ENCODE data around the gene BCAS3.

BCAS3 gene

DNA sequence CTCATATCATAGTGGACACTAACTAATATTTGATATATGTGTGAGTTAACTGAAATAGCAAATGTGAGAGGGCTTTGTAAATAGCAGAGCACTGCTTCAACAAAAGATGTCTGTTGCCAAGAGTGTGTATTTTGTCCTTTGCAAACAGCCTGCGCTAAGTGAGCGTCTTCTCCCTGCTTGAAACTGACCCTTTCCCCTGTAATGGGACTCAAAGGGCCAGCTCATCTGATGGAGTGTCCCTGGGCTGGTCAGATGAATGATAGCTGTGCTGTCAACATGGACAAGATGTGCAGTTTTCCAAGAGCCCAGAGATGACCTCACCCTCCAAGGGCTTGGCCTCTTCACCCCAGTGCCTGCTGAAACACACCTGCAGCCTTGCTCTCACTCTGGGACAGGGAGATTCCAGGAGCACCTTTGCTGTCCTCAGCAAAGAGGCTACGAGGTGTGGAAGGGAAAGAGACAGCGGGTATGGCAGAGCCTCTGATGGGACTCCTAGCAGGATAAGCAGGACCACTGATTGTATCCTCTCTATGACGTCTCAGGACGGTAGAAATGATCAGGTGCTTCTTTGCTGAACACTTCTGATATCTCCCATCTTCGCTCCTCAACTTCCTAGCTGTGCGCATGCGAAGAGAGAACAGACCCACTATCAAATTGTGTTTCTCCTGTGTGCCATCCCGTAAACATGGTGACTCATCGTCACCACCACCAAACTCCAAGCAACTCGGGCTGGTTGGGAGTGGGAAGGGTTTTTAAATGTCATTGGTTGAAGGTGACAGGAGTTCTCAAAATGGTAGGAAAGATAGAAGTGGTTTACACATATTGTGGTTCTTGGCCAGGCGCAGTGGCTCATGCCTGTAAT is 686.2 kb downstream of the BCAS3 start:
- H3K4me1 Mint-ChIP-seq: no peaks in the 10 kb centered on the region
- DNase-seq (ENCODE audit: low spot score in 2 of 2) (no peak), ATAC-seq (replicated peaks; ENCODE audit: extremely low read depth, poor library complexity, severe bottlenecking) (no peak)
- no peak overlapping the region for H3K4me3 Mint-ChIP-seq
- H3K9me3 Mint-ChIP-seq: no peaks in the 10 kb centered on the region
- H3K27ac Mint-ChIP-seq (ENCODE audit: low read depth): no peak overlapping the region
- H3K36me3 Mint-ChIP-seq (ENCODE audit: insufficient read depth): no peaks in the 10 kb centered on the region
- H3K27me3 Mint-ChIP-seq: no peaks in the 10 kb centered on the region

DNA sequence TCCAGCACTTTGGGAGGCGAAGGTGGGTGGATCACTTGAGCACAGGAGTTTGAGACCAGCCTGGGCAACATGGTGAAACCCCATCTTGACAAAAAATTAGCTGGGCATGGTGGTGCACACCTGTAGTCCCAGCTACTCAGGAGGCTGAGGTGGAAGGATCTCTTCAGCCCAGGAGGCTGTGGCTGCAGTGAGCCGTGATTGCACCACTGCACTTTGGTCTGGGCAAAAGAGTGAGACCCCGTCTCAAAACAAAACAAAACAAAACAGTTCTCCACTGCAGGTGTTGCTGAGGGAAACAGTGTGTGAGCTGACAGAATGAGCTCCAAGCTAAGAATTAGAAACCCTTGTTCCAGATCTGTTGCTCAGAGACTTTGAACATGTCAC is 686.8 kb downstream of the BCAS3 start:
- H3K27ac Mint-ChIP-seq (ENCODE audit: low read depth): no peak overlapping the region
- H3K4me3 Mint-ChIP-seq: no peak overlapping the region
- ATAC-seq (replicated peaks; ENCODE audit: extremely low read depth, poor library complexity, severe bottlenecking) (no peak), DNase-seq (ENCODE audit: low spot score in 2 of 2) (no peak)
- no peaks in the 10 kb centered on the region for H3K4me1 Mint-ChIP-seq
- H3K27me3 Mint-ChIP-seq: no peaks in the 10 kb centered on the region
- H3K36me3 Mint-ChIP-seq (ENCODE audit: insufficient read depth): no peaks in the 10 kb centered on the region
- no peaks in the 10 kb centered on the region for H3K9me3 Mint-ChIP-seq

DNA sequence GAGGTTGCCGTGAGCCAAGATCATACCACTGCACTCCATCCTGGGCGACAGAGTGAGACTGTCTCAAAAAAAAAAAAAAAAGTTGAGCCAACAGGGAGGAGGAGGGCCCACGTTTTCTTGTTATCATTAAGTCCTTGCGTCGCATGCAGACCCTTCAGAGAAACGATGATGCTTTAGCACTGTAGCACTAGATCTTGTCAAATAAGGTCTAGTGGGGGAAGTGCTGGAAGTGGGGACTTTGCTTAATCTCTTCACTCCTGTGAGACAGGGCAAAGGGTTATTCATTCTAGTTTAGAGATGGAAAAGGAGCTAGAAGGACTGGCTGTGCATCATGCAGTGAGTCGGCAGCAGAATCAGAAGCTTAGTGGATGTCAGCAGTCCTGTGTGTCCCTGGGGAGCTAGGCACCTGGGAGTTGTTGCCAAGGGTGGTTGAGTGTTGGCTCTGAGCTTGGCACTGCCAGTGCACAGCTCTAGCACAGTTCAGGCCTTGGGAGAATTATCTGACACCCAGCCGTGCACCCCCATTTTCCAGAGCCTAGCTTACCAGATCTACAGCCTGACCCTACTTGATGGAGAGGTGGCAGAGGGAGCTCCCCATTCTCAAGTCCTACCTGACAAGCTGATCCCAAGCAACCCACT is 688.5 kb downstream of the BCAS3 start:
- no peaks in the 10 kb centered on the region for H3K27me3 Mint-ChIP-seq
- no peaks in the 10 kb centered on the region for H3K36me3 Mint-ChIP-seq (ENCODE audit: insufficient read depth)
- ATAC-seq (replicated peaks; ENCODE audit: extremely low read depth, poor library complexity, severe bottlenecking): no peak
- no peaks in the 10 kb centered on the region for H3K4me1 Mint-ChIP-seq
- no peak overlapping the region for H3K4me3 Mint-ChIP-seq
- no peaks in the 10 kb centered on the region for H3K9me3 Mint-ChIP-seq
- no peak for DNase-seq (ENCODE audit: low spot score in 2 of 2)
- no peak overlapping the region for H3K27ac Mint-ChIP-seq (ENCODE audit: low read depth)

DNA sequence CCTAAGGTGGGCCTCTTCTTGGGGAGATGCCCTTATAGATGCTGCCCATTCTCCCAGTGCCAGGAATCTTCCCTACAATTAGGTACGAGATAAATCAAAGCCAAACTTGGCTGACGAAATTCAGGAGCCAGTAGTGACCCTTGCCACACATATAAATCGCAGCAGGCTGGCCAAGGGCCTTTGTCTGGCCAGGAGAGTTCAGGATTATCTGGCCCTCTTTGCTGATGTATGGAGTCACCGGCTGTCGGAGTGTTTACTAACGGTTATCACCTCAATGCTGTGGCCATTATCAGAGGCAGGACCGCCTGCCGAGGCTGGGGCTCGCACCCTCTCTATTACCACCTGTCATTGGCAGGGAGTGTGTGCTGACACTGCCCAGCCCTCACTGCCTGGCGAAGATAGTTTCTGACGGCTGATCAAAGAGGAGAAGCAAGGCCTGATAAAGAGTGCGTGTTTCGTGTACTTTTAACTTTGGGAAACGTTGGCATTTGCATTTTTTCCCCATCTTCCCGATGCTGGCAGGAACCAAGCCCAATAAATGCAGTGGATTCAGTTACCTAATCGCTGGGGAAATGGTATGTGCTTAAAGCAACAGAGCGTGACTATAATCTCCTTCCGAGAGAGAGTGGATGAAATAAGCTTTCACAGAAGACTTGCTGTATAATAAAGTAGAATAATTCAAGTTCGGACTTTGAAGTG is 689.2 kb downstream of the BCAS3 start:
- H3K4me3 Mint-ChIP-seq: no peak overlapping the region

DNA sequence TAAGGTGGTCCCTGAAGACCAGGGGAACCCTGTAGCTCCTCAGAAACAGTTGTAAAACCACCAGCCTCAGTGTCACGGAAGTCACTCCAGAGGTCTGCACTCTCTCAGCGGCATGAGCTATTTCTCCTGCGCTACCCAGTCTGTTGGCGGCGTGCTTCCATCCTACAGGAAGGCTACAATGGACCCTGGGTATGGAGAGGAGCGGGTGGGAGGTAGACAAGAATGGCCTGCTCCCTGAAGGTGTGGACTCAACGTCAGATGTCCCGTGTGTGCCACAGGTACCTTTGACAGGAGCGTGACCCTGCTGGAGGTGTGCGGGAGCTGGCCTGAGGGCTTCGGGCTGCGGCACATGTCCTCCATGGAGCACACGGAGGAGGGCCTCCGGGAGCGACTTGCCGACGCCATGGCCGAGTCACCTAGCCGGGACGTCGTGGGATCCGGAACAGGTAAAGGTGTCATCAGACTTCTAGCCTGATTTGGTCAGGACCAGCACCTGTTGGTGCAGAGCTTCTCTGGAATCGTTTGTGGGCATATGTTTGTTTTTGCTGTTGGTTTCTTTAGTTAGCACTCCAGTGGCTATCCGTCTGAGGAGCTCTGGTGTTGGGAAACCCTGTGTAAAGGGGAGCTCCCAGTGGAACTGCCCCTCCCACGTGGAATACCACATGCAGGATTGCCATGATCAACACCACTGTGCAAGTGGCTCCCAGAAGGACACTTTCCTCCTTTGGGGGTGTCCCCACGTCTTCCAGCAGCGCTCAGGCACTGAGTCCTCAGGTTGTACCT is 690.6 kb downstream of the BCAS3 start:
- H3K27ac Mint-ChIP-seq (ENCODE audit: low read depth): no peak overlapping the region
- DNase-seq (ENCODE audit: low spot score in 2 of 2): no peak
- no peaks in the 10 kb centered on the region for H3K4me1 Mint-ChIP-seq
- no peaks in the 10 kb centered on the region for H3K27me3 Mint-ChIP-seq
- ATAC-seq (replicated peaks; ENCODE audit: extremely low read depth, poor library complexity, severe bottlenecking): no peak
- H3K9me3 Mint-ChIP-seq: no peaks in the 10 kb centered on the region
- no peak overlapping the region for H3K4me3 Mint-ChIP-seq
- H3K36me3 Mint-ChIP-seq (ENCODE audit: insufficient read depth): no peaks in the 10 kb centered on the region

More for the DNA sequence above, 689.2 kb downstream of the BCAS3 start:
- Mint-ChIP-seq H3K36me3 (ENCODE audit: insufficient read depth) (no peaks in the 10 kb centered on the region), H3K4me1 (no peaks in the 10 kb centered on the region), H3K27ac (ENCODE audit: low read depth) (no peak overlapping the region), H3K9me3 (no peaks in the 10 kb centered on the region), H3K27me3 (no peaks in the 10 kb centered on the region)
- DNase-seq (ENCODE audit: low spot score in 2 of 2): no peak
- no peak for ATAC-seq (replicated peaks; ENCODE audit: extremely low read depth, poor library complexity, severe bottlenecking)

DNA sequence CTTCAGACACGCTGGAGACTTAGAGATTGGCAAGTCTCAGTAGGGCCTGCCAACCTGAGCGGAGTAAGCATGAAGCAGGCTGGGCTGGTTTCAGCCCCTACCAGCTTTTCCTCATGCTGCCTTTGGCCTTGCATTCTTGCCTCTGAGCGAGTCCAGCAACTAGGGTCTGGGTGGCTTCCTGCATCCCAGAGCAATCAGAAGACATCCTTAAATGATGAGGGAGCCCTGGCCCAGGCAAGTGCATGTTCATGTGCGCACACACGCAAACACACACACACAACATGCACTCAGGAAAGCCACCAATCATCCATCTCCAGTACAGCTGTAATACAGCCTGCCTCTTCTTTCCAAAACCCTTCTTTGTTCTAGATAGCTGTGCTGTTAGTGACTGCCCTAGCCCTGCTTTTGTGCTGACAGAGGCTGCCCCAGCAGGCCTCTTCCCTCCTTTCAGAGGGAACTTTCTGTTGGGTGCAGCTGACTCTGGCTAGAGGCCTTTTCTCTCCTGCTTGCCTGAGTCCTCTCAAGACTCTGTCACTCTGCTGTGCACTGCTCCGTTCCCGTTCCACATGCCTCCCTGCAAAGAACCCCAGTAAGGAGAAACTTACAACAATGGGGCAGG is 691.3 kb downstream of the BCAS3 start:
- no peaks in the 10 kb centered on the region for H3K9me3 Mint-ChIP-seq
- H3K27me3 Mint-ChIP-seq: no peaks in the 10 kb centered on the region
- ATAC-seq (replicated peaks; ENCODE audit: extremely low read depth, poor library complexity, severe bottlenecking): no peak
- H3K4me3 Mint-ChIP-seq: no peak overlapping the region
- H3K4me1 Mint-ChIP-seq: no peaks in the 10 kb centered on the region
- H3K27ac Mint-ChIP-seq (ENCODE audit: low read depth): no peak overlapping the region
- H3K36me3 Mint-ChIP-seq (ENCODE audit: insufficient read depth): peaks cover 1% of the 10 kb centered on the region
- no peak for DNase-seq (ENCODE audit: low spot score in 2 of 2)

DNA sequence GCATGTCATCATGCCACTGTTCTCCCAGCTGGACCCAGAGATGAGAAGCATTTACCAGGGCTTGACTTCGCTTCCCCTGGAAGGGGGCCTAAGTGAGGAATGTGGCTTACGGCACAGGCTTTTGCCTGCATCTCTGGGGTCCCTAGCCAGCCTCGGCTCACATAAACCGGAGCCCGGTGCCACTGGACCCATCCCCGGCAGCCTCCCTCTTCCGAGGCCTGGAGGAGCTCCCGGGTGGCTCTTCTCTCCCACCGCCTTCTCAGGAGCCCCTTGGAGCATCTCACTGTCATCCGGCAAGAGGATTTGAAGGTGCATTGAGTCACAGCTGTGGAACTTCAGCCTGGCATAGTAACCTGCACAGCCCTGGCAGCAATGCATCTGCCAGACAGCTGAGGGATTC is 692.1 kb downstream of the BCAS3 start:
- Mint-ChIP-seq H3K36me3 (ENCODE audit: insufficient read depth) (peaks cover 1% of the 10 kb centered on the region), H3K27ac (ENCODE audit: low read depth) (no peak overlapping the region), H3K9me3 (no peaks in the 10 kb centered on the region), H3K27me3 (no peaks in the 10 kb centered on the region), H3K4me3 (no peak overlapping the region), H3K4me1 (no peaks in the 10 kb centered on the region)
- no peak for ATAC-seq (replicated peaks; ENCODE audit: extremely low read depth, poor library complexity, severe bottlenecking)
- no peak for DNase-seq (ENCODE audit: low spot score in 2 of 2)

DNA sequence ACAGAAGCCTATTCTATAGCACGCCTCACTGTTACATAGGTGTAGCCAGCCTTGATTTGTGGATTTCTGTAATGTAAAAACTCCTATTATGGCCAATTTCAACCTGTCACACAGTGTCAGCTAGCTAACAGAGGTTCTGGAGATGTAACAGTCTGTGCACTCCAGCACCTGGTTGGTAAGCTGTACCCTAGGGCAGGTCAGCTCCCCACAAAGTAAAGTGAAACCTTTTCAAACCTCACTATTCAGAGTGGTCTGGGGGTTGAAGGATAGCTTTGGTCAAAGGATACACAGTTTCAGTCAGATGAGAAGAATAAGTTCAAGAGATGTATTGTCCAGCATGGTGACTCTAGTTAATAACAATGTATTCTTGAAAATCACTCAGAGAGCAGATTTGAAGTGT is 693.5 kb downstream of the BCAS3 start:
- H3K27ac Mint-ChIP-seq (ENCODE audit: low read depth): no peak overlapping the region
- peaks cover 1% of the 10 kb centered on the region for H3K36me3 Mint-ChIP-seq (ENCODE audit: insufficient read depth)

DNA sequence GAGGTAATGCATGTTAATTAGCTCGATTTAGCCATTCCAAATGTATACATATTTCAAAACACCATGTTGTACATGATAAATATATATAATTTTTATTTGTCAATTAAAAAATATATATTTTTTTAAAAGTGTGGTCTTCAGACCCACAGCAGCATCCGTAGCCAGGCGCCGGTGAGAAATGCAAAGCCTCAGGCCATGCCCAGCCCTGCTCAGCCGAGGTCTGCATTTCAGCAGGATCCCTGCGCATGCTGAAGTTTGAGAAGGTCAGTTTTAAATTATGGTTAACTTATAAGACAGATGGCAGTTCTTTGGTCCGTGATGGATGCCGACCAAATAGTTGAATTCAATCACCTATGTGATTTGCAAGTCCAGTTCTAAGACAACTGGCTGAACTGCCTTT is 694.0 kb downstream of the BCAS3 start:
- no peaks in the 10 kb centered on the region for H3K4me1 Mint-ChIP-seq
- ATAC-seq (replicated peaks; ENCODE audit: extremely low read depth, poor library complexity, severe bottlenecking): no peak

More for the DNA sequence above, 693.5 kb downstream of the BCAS3 start:
- H3K4me3 Mint-ChIP-seq: no peak overlapping the region
- DNase-seq (ENCODE audit: low spot score in 2 of 2) (no peak), ATAC-seq (replicated peaks; ENCODE audit: extremely low read depth, poor library complexity, severe bottlenecking) (no peak)
- H3K9me3 Mint-ChIP-seq: no peaks in the 10 kb centered on the region
- H3K4me1 Mint-ChIP-seq: no peaks in the 10 kb centered on the region
- H3K27me3 Mint-ChIP-seq: no peaks in the 10 kb centered on the region

DNA sequence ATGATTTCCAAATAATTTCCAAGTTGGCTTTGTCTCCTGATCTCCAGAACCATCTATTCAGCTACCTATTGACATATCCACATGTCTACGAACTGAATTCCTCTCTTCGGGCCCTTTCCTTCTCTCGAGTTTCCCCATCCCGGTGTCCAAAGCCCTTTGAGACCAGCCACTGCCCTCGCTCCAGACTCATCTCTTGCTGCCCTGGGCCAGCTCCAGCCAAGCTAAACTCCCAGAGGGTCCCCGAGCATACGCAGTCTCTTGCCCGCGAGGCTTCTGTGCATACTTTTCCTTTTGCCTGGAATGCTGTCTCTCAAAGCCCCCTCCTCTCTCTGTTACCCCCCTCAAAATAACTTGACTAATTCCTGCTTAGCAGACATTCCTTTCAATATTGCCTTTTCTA is 694.8 kb downstream of the BCAS3 start:
- no peaks in the 10 kb centered on the region for H3K4me1 Mint-ChIP-seq
- H3K9me3 Mint-ChIP-seq: no peaks in the 10 kb centered on the region
- DNase-seq (ENCODE audit: low spot score in 2 of 2) (no peak), ATAC-seq (replicated peaks; ENCODE audit: extremely low read depth, poor library complexity, severe bottlenecking) (no peak)
- H3K4me3 Mint-ChIP-seq: no peak overlapping the region
- no peaks in the 10 kb centered on the region for H3K27me3 Mint-ChIP-seq
- H3K36me3 Mint-ChIP-seq (ENCODE audit: insufficient read depth): peaks cover 1% of the 10 kb centered on the region
- H3K27ac Mint-ChIP-seq (ENCODE audit: low read depth): no peak overlapping the region

More for the DNA sequence above, 694.0 kb downstream of the BCAS3 start:
- no peak overlapping the region for H3K4me3 Mint-ChIP-seq
- peaks cover 1% of the 10 kb centered on the region for H3K36me3 Mint-ChIP-seq (ENCODE audit: insufficient read depth)
- no peak overlapping the region for H3K27ac Mint-ChIP-seq (ENCODE audit: low read depth)
- no peaks in the 10 kb centered on the region for H3K27me3 Mint-ChIP-seq
- no peak for DNase-seq (ENCODE audit: low spot score in 2 of 2)
- H3K9me3 Mint-ChIP-seq: no peaks in the 10 kb centered on the region

DNA sequence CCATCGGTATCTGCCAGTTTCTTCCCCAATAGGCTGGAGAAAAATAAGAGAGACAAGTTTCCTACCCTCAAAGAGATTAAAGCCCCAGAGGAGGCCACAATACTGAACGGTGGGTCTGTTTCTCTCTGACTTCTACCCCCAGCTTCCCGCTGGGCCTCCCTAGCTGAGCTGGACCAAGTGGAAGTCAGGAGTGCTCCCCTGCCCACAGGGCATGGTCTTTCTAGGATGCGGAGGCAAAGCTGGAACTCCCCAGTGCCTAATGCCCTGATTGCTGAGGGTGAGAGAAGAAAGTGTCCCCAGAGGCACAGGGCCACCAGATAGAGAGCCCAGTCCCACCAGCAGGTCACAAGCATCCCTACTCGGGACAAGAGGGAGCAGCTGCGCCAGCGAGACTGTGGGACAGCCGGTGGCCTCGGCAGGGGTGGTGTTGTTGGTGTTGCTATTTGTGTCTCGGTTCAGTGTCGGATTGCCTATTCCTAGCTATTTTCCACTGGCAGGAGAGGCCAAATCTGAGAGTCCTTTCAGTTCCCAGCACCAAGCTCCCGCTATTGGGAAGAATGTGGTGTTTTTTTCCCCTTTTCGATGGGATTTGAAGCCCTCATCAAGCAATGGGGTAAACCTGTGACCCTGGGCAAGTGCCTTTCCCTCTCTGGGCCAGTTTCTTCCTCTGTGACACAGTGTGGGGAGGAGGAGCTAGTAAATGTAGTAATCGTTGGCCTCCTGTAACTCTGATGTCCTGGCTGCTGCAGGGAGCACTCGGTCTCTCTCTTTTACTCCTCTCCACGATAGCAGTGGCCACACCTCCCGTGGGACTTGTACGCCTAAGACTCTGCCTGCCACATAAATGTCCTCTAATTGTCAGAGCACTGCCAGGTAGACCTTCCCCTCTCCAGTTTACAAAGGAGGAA is 699.5 kb downstream of the BCAS3 start:
- no peak overlapping the region for H3K4me3 Mint-ChIP-seq
- H3K9me3 Mint-ChIP-seq: no peaks in the 10 kb centered on the region
- H3K36me3 Mint-ChIP-seq (ENCODE audit: insufficient read depth): peaks cover 5% of the 10 kb centered on the region
- ATAC-seq (replicated peaks; ENCODE audit: extremely low read depth, poor library complexity, severe bottlenecking): no peak
- H3K4me1 Mint-ChIP-seq: no peaks in the 10 kb centered on the region
- H3K27me3 Mint-ChIP-seq: no peaks in the 10 kb centered on the region
- H3K27ac Mint-ChIP-seq (ENCODE audit: low read depth): no peak overlapping the region
- no peak for DNase-seq (ENCODE audit: low spot score in 2 of 2)

Data from central memory CD8-positive, alpha-beta T cell (primary cell).